Measurements from ENCODE around the gene LENG9.

- TF ChIP-seq RAD21 (IDR thresholded peaks at IDR 0.05; ENCODE audit: low read depth): no peak
- no peak for TF ChIP-seq CREB1 (IDR thresholded peaks at IDR 0.05; ENCODE audit: low read depth)
- no peak for TF ChIP-seq REST (IDR thresholded peaks at IDR 0.05; ENCODE audit: low read depth)
These were observed 8.6 kb downstream of the LENG9 start for GRCh38 chr19:54454781-54455675.

Measured in Ishikawa (cell line).